NT2/D1 (cell line): Measurements from ENCODE around the gene CARD14.

Experiments
- SUZ12 ChIP-seq: IDR thresholded peaks from 2 replicates; pipeline ENCODE4 v1.6.1; 2011; ENCODE audit not compliant: insufficient read length, insufficient read depth; ENCODE audit errors: extremely low read depth
- YY1 ChIP-seq: IDR thresholded peaks from 2 replicates; pipeline ENCODE4 v1.6.1; 2011; ENCODE audit not compliant: insufficient read length, insufficient read depth
- ZNF274 ChIP-seq: IDR thresholded peaks from 2 replicates; pipeline ENCODE4 v1.6.1; 2011; ENCODE audit warnings: mild to moderate bottlenecking, low read depth, low read length

DNA sequence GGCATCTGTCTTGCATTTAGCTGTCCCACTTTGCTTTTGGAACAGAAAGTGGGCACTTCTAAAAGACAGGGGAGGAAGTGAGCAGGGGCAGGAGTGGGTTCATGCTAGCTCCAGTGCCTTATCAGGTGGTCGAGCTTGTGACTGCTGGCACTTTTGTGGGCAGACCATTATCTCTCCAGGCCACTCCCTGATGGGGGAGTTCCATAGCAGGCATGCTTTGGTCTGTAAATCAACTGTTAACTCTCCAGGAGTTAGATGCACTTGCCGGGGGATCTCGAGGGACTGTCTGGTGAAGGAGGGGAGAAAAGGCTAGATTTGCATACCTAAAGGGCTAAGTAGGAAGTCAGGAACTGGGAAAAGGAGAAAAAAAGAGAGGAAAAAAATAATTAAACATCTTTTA is 9.3 kb upstream of the CARD14 start:
- TF ChIP-seq SUZ12 (no peak), YY1 (no peak), ZNF274 (no peak)
